GM19025 (cell line): ENCODE data around the gene ENTPD1.
A peak's percentile ranks its signal among the peaks of the same experiment; 100 is the strongest.
"Not testable (repeated sequence)": the region's sequence is repeated elsewhere in the genome, so short reads cannot be mapped to it uniquely, and the experiment has no call there.

Experiments
- ATAC-seq: cut with Tn5 transposase; IDR thresholded peaks from one replicate; pipeline ENCODE4 v1.9.1; 2021; ENCODE audit warnings: mild to moderate bottlenecking, low read depth, moderate library complexity; ENCODE audit not compliant: unreplicated experiment

ENTPD1 gene

GRCh38 chr10:95792211-95792780 lies 36.3 kb downstream of the ENTPD1 start:
- no peak for ATAC-seq

DNA sequence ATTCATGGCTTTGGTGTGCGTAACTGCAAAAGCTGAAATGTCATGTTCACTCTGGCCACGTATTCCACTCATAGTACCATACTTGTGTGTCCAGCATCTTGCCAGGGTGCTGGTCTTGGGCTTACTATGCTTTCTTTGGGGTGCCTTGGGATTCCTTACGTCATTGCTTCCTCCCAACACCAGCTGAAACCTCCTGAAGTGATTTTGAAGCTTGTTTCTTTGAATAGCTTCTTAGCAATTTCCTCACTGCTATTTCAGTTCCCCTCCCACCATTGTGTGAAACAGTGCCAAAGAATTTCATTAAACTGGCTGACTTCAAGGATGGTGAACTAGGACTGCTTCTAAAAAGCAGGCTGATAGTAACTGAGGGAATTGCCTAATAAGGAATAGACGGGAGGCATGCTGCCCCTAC lies 36.9 kb downstream of the ENTPD1 start:
- no peak for ATAC-seq

GRCh38 chr10:95793401-95794045 lies 37.6 kb downstream of the ENTPD1 start:
- peak; percentile 45 for ATAC-seq

DNA sequence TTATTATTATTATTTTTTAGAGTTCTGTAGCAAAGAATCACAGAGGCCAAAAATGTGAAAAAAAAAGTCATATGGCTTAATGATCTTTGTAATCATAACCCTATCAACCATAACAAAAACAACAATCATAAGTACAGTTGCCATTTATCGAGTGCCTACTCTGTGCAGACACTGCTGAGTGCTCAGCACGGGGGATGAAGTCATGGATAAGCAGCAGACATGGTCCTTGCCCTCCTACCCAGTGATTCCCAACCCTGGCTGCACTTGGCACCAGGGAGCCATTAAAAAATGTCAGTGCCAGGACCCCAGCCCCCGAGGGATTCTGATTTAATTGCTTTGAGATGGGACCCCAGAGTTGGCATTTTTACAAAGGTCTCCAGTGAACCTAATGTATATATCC lies 38.2 kb downstream of the ENTPD1 start:
- no peak for ATAC-seq

GRCh38 chr10:95795602-95796001 lies 39.6 kb downstream of the ENTPD1 start:
- no peak for ATAC-seq

GRCh38 chr10:95796504-95796903 lies 40.5 kb downstream of the ENTPD1 start:
- no peak for ATAC-seq

DNA sequence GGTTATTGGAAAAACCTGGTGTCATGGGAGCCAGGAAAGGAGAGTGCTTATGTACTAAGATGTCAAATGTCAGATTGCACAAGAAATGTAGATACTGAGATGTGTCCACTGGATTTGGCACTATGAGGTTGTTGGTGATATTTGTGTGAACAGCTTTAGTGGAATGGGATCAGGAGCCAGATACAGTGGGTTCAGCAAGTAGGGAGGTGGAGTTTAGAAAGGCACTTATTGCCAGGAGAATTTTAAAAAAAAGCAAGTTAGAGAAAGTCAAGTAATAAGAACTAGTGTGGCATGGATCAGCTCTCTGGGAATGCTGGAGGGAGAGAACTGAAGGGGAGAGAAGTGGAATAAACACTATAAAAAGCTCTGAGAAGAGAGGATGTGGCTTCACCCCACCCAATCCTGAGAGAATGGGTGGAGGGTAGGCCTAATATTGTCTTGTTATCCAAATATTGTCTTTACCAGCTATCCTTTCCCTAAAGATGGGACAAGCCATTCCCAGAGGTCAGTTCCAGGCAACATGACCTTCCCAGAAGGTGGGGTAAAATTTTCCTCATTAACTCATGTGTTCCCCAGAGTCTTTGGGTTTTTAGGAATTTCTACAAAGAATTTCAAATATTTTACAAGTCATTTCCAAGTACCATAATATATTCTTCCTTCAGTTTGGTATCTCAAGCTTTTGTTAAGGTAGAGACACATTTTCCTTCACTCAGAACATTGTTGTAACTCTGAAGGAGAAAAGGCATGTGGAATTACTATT lies 42.3 kb downstream of the ENTPD1 start:
- no peak for ATAC-seq

GRCh38 chr10:95800286-95800685 lies 44.3 kb downstream of the ENTPD1 start:
- not testable (repeated sequence) for ATAC-seq

GRCh38 chr10:95806687-95807380 lies 50.9 kb downstream of the ENTPD1 start:
- ATAC-seq: not testable (repeated sequence)

DNA sequence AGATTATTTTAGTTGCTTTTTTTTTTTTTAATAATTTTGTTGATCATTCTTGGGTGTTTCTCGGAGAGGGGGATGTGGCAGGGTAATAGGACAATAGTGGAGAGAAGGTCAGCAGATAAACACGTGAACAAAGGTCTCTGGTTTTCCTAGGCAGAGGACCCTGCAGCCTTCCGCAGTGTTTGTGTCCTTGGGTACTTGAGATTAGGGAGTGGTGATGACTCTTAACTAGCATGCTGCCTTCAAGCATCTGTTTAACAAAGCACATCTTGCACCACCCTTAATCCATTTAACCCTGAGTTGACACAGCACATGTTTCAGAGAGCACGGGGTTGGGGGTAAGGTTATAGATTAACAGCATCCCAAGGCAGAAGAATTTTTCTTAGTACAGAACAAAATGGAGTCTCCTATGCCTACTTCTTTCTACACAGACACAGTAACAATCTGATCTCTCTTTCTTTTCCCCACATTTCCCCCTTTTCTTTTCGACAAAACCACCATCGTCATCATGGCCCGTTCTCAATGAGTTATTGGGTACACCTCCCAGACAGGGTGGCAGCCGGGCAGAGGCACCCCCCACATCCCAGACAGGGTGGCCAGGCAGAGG lies 52.8 kb downstream of the ENTPD1 start:
- ATAC-seq: not testable (repeated sequence)

DNA sequence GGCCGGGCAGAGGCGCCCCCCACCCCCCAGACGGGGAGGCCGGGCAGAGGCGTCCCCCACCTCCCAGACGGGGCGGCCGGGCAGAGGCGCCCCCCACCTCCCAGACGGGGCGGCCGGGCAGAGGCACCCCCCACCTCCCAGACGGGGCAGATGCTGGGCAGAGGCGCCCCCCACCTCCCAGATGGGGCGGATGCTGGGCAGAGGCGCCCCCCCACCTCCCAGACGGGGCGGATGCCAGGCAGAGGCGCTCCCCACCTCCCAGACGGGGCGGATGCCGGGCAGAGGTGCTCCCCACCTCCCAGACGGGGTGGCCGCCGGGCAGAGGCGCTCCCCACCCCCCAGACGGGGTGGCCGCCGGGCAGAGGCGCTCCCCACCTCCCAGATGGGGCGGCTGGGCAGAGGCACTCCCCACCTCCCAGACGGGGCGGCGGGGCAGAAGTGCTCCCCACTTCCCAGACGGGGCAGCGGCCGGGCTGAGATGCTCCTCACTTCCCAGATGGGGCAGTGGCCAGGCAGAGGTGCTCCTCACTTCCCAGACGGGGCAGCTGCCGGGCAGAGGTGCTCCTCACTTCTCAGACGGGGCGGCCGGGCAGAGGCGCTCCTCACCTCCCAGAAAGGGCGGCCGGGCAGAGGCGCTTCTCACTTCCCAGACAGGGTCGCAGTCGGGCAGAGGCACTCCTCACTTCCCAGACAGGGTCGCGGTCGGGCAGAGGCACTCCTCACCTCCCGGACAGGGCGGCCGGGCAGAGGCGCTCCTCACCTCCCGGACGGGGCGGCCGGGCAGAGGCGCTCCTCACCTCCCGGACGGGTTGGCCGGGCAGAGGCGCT lies 53.6 kb downstream of the ENTPD1 start:
- no peak for ATAC-seq

DNA sequence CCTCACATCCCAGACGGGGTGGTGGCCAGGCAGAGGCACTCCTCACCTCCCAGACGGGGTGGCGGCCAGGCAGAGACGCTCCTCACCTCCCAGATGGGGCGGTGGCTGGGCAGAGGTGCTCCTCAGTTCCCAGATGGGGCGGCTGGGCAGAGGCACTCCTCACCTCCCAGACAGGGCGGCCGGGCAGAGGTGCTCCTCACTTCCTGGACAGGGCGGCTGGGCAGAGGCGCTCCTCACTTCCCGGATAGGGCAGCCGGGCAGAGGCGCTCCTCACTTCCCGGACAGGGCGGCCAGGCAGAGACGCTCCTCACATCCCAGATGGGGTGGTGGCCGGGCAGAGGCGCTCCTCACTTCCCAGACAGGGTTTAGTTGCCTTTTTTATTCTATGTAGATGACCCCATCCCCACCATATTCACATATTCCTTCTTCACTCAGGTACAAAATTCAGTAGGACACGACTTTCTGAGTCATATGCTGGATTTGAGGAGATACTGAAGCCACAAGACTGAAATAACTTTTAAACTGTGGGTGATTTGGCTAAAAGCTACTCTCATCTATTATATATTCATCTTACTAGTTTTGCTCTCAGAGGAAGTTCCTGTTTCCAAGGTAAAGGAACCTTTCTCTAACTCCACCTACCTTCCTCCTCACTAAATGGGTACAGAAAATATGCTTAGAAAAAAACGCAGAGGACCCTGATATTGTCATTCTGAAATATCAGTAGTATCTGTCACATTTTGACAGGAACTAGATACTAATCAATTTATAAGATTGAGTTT lies 54.4 kb downstream of the ENTPD1 start:
- ATAC-seq: no peak

DNA sequence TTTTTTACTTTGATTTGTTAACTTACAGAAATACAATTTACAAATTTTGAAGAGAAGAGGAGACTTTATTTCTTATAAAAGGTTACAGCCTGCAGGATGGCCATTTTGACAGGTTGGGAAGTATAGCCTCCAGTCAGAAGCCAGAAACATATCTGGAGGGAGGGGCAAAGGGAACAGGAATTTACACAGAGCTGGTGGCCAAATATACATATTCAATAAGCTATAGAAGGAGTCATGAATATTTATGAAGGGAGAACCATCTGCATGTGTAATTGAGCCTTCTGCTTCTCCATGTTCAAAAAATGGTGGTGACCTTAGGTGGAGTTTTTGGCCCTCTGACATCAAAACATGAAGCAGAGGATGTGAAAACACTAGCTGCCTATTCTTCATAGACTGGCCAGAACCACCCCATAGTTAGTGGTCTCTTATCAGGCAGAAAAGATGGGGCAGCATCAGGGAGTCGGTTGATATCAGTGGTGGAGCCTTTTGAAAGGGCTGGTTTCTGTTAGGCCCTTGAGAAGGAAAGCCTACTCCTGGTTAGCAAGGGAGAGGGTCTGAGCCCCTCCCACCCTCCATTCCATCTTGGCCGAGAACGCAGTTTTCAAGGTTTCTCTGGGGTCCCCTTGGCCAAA lies 57.2 kb downstream of the ENTPD1 start:
- no peak for ATAC-seq

DNA sequence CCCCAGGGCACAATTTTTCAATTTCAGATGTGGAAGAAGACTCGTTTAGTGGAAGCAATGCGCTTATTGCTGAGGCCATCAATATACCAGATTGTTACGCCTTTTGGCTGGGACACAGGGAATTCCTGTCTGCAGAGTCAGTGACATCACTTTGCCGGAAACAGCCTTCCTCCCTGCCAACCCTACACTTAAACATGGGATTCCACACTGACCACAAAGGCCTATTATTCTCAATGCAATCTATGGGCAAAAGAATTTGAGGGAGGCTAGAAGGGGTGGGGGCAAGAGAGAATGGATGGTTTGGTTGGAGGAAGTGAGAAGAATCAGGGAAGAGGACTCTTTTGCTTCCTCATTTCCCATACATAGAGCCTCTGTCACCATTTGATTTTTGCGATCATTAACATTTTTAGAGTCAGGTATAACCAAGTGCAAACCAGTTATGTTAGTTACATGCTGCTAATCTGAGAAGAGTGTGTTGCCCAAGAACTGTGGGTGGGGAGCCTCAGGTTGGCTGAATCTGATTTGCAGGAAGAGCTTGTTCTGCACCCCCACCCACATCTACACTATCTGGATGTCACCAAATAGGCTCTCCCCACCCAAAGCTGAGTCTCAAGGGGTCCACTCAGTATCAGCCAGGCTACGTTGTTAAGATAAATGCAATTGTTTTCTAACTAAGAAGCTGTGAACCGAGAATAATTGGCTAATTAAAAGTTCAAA lies 58.2 kb downstream of the ENTPD1 start:
- no peak for ATAC-seq

GRCh38 chr10:95815133-95815532 lies 59.2 kb downstream of the ENTPD1 start:
- ATAC-seq: no peak

DNA sequence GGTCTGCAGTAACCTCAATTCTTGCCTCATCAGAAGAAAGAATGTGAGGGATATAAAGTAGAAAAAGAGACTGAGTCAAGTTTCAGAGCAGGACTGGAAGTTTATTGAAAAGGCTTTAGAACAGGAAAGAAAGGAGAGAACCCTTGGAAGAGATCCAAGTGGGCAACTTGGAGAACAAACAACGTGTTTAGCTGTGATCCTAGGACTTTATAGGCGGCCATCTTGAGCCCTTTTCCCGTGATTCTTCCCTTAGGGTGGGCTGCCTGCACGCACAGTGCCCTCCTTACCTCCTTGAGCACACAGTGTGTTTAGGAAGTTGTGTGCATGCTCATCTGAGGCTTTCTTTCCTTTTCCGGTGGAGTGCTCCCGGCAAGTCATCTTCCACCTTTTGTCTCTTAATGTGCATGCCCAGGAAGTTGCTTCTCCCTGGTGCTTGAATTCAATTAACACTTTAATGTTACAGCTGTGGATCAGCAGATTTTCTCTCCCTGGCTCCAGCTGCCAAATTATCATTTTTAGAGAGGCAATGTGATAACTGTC lies 59.8 kb downstream of the ENTPD1 start:
- no peak for ATAC-seq

- no peak for ATAC-seq
These were observed 62.0 kb downstream of the ENTPD1 start for GRCh38 chr10:95818010-95818409.

DNA sequence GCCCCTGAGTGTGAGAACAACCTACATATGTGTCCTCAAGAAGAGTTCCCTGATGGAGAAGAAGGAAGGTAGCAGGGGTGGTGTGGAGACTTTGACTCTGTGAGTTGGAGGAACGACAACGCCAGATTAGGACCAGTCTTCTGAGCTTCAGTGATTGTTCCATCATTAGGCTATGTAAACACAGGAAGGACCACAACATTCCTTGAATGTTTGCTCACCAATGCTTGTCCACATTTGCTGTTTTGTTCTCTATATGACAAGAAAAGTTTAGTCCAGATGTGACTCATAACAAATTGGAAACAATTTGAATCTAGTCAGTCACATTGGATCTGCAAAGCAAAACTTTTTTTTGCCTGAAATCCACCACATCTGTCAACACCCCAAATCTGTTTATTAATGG lies 62.7 kb downstream of the ENTPD1 start:
- no peak for ATAC-seq
